GM12801 (cell line): Measurements from ENCODE around the gene C1orf122.

Experiments
- TF ChIP-seq, protein P1 (sequence below): IDR thresholded peaks from one replicate; pipeline ENCODE4 v1.5.1; 2011; ENCODE audit warnings: control low read depth; ENCODE audit not compliant: insufficient read length; ENCODE audit errors: extremely low read depth

Gene C1orf122

DNA sequence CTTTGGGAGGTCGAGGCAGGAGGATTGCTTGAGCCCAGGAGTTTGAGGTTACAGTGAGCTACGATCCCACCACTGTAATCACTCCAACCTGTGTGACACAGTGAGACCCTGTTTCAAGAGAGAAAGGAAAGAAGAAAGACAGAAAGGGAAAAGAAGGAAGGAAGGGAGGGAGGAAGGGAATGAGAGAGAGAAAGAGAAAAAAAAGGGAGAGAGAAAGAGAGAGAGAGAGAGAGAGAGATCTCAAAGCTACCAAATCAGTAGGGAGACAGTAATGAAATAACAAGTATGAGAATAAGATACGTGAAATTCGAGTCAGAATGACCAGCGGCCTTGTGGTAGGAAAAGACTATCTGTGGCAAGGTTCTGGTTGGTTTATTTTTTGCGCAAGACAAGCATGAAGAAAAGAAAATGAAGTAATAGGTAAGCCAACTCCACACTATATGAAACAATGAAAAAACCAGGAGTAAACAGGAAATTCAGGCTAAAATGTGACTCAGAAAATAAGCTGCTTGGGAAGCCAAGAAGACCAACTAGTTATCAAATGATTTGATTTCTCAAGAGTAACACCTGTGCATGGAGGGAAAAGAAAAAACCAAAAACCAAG, 42.9 kb downstream of the C1orf122 start:
- TF ChIP-seq, protein P1, sequence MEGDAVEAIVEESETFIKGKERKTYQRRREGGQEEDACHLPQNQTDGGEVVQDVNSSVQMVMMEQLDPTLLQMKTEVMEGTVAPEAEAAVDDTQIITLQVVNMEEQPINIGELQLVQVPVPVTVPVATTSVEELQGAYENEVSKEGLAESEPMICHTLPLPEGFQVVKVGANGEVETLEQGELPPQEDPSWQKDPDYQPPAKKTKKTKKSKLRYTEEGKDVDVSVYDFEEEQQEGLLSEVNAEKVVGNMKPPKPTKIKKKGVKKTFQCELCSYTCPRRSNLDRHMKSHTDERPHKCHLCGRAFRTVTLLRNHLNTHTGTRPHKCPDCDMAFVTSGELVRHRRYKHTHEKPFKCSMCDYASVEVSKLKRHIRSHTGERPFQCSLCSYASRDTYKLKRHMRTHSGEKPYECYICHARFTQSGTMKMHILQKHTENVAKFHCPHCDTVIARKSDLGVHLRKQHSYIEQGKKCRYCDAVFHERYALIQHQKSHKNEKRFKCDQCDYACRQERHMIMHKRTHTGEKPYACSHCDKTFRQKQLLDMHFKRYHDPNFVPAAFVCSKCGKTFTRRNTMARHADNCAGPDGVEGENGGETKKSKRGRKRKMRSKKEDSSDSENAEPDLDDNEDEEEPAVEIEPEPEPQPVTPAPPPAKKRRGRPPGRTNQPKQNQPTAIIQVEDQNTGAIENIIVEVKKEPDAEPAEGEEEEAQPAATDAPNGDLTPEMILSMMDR: no peak

DNA sequence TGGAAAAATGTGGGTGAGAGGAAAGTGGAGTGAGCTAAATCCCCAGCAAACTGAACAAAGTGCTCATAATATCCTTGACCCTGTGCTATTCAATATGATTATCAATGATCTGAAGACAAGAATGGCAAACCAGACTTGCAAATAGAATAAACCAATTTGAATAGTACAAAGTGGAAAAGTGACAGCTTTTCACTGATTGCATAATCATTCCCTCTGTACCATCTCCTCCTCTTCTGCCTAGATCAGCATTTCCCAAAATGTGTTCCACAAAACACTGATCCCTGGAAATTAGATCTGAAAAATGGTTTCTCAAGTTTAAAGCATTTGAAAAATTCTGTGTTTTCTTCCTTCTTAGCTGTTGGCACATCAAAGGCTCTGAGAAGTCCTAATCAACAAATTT, 43.7 kb downstream of the C1orf122 start:
- TF ChIP-seq, protein P1: no peak

DNA sequence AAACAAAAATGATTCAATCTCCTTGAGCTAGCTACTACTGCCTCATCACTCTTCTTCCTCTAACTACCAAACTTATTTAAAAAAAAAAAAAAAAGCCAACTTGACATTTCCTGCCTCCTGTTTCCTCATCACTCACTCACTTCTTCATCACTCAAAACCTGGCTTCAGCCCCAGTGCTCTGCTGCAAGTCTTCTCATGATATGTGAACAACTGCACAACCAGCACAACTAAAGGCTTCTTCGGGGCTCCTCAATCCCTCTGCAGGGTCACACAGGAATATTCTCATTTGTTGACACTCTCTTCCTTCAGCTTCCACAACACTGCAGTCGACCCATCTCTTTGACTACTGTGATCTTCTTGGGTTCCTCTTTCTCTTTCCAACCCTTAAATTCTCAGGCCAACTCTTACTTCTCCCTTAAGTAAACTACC, 44.2 kb downstream of the C1orf122 start:
- TF ChIP-seq, protein P1: no peak

DNA sequence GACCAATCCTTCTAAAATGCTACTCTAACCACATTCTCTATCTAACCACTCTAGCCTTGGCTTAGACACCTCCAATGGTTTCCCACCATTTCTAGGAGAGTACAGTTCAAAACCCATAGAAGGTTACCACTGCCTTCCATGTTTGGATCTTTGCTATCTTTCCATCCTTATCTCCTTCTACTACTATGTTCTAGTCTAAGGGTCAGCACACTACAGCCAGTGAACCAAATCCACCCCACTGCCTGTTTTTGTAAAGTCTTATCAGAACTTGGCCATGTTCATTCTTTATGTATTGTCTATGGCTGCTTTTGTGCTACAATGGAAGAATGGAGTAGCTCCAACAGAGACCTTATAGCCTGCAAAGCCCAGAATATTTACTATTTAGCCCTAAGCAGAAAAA, 45.6 kb downstream of the C1orf122 start:
- TF ChIP-seq, protein P1: no peak

DNA sequence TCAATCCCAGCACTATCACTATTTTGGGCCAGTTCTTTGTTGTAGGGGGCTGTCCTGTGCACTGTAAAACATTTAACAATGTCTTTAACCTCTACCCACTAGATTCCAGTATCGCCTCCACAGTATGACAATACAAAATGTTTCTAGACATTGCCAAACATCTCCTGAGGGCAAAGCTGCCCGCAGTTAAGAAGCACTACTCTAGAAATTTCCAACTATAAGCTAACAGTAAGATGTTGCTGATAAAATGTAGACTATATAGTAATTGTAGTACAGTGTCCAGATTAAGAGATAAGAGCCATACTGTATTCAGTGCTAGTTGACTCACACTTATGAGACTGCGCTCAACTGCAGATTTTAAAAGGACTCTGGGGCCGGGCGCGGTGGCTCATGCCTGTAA, 46.8 kb downstream of the C1orf122 start:
- TF ChIP-seq, protein P1: no peak
